ENCODE data around the gene TRAPPC12.

DNA sequence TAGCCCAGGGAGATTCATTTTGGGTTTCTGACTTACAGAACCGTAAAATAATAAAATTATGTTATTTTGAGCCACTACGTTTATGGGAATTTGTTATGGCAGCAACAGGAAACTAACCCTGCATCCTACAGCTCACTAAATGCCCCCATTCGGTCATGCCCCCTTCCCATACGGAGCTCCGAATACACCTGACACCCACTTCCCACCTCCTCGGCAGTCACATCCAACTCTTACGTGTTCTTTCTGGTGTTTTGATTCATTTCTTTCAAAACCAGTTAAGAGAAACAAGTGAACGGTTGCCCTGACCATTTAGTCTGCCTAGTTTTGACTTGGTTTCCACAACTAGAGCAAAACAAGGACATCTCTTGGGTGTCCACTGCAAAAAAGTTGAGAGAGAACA lies 21.6 kb upstream of the TRAPPC12 start:
- no peak for TF ChIP-seq CTCF (IDR thresholded peaks at IDR 0.05; ENCODE audit: borderline replicate concordance, extremely low read depth, low read length, poor library complexity, severe bottlenecking)
- no peak for TF ChIP-seq EZH2 (IDR thresholded peaks at IDR 0.05; ENCODE audit: borderline replicate concordance, low read depth, low read length, severe bottlenecking)

All from DND-41 (cell line).